Motor neuron (in vitro differentiated cells): ENCODE data around the gene APOL2. TPM values are rescaled to one million over a fixed set of nuclear protein-coding genes. Genes with fewer than 3 reads are reported as not detected.
"Not testable (repeated sequence)": the region's sequence is repeated elsewhere in the genome, so short reads cannot be mapped to it uniquely, and the experiment has no call there.

Experiments
- ATAC-seq, 8 experiments: fragments of 200-7000 bp; cut with Tn5 transposase; replicated peaks in 6 of 8; 2 replicates each; pipeline ENCODE4 v1.8.0; 2021; ENCODE audit warnings: mild to moderate bottlenecking in 8 of 8, moderate library complexity in 8 of 8
- H3K27ac ChIP-seq, 2 donors: fragments of 250-450 bp; sonication (Bioruptor Pico); 2 replicates each; pipeline ENCODE4 v1.9.0; 2021; ENCODE audit warnings: antibody characterized with exemption in 2 of 2, mild to moderate bottlenecking in 2 of 2, moderate library complexity in 1 of 2
- H3K4me1 ChIP-seq, 2 donors: fragments of 250-450 bp; sonication (Bioruptor Pico); replicated peaks in 1 of 2; 2 replicates each; pipeline ENCODE4 v1.6.1; 2021; ENCODE audit warnings: antibody characterized with exemption in 2 of 2, mild to moderate bottlenecking in 2 of 2, moderate library complexity in 1 of 2
- H3K4me3 ChIP-seq, 5 donors: fragments of 250-450 bp; sonication (Bioruptor Pico); 2 replicates each; pipeline ENCODE4 v1.9.0; 2021; ENCODE audit warnings: antibody characterized with exemption in 5 of 5, mild to moderate bottlenecking in 5 of 5, moderate library complexity in 4 of 5
- WGBS, 10 experiments: fragments of 450-650 bp; shearing (Covaris generic); methylation state at CpG; one replicate each; pipeline ENCODE4 v1.0.0; 2022; 5-methylcytosine and 5-hydroxymethylcytosine counted together
- in situ Hi-C, 9 experiments: fragments of 400-800 bp; cut with MboI; loops; one replicate each; pipeline ENCODE4 v1.15.0; 2021; ENCODE audit warnings: low sequenced_read_pairs in 9 of 9, low pct_unique_long_range_greater_than_20kb in 2 of 9; ENCODE audit not compliant: unreplicated experiment in 9 of 9
- total RNA-seq, 8 experiments: library from RNA; unstranded; fragments of 300-600 nt; gene quantifications; 2 replicates each; pipeline versions ENCODE4 v1.2.3 to v1.2.4, GENCODE V29; 2022

APOL2 gene
- total RNA-seq, 8 experiments from 2014 or later = 4.7 to 160 (median 27.8) TPM

- in situ Hi-C loops, H3K27ac ChIP-seq, ATAC-seq, H3K4me3 ChIP-seq: not testable (repeated sequence)
- H3K4me1 ChIP-seq = peaks cover 7 to 19% of the 10 kb centered on the region in 2 donors
- WGBS, 10 experiments = 47 to 80% (median 79%) methylated on average over 1 to 3 of the region's 5 CpGs; no CpG with 5 or more reads in 5 of the 10 experiments
These were observed 33.8 kb downstream of the APOL2 start for GRCh38 chr22:36205573-36205972.

DNA sequence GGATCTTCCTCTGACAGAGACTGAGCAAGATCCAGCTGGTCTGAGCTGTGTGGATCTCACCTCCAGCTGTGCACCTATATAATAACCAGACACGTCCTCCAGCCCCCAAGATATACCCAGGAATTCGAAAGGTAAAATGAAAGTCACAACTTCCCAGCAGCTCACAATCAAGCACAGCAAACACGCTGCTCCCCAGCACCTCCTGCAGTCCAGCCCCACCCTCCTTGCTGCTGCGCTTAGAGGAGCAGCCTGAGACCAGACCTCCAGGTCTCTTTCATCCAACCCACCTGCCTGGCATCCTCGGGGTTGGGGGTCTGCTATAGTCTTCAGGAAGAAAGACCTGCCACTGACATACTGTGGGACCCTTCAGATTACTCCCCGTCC, 34.7 kb downstream of the APOL2 start:
- peaks cover 7 to 19% of the 10 kb centered on the region in 2 donors for H3K4me1 ChIP-seq
- no peak overlapping the region for H3K4me3 ChIP-seq
- no peak for ATAC-seq
- no peak overlapping the region for H3K27ac ChIP-seq
- 45 to 68% (median 63%) methylated on average over 1 to 5 of the region's 6 CpGs; no CpG with 5 or more reads in 4 of the 10 experiments for WGBS, 10 experiments
- in situ Hi-C loops = no loop called here

- Histone ChIP-seq H3K4me3 (no peak overlapping the region), H3K4me1 (peaks cover 7 to 19% of the 10 kb centered on the region in 2 donors), H3K27ac (no peak overlapping the region)
- no peak for ATAC-seq
- 58 to 100% (median 70%) methylated on average over 1 to 7 of the region's 8 CpGs; no CpG with 5 or more reads in 3 of the 10 experiments for WGBS, 10 experiments
- in situ Hi-C loops = no loop called here
These were observed 35.2 kb downstream of the APOL2 start for GRCh38 chr22:36204001-36204631.

DNA sequence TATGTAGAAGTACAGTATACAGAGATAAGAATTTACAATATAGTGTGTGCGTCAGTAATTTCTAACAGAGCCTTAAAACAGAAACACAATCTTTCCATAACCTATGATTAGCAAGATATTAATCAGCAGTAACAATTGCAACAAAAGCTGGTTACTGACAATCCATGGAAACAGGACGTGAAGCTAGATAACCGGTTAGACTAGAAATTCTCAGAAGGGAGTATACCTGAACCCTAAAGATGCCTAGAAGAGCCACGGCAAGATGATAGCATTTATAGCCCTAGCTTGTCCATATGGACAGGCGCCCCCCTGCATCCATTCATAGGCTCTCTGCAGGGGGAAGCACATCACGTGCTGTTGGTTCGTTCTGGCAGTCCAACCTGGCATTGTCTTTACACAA, 35.9 kb downstream of the APOL2 start:
- H3K4me1 ChIP-seq = peaks cover 8 to 25% of the 10 kb centered on the region in 2 donors
- ATAC-seq, H3K27ac ChIP-seq, in situ Hi-C loops, H3K4me3 ChIP-seq: not testable (repeated sequence)
- WGBS, 10 experiments = 76 to 95% (median 82%) methylated on average over 2 to 7 of the region's 7 CpGs; no CpG with 5 or more reads in 5 of the 10 experiments

GRCh38 chr22:36202906-36203305, 36.4 kb downstream of the APOL2 start:
- peak in 6 of 8 experiments; percentile 16 to 71 (median 46) for ATAC-seq
- peaks cover 11 to 30% of the 10 kb centered on the region in 2 donors for H3K4me1 ChIP-seq
- WGBS, 10 experiments = 52 to 81% (median 68%) methylated on average over 2 to 7 of the region's 8 CpGs; no CpG with 5 or more reads in 5 of the 10 experiments
- H3K27ac ChIP-seq, in situ Hi-C loops, H3K4me3 ChIP-seq: not testable (repeated sequence)

GRCh38 chr22:36201630-36202319, 37.6 kb downstream of the APOL2 start, which contains the start of gene APOL4:
TSS of gene APOL4 (minus strand) at chr22:36201809. CDS start at chr22:36201734, 75 bp downstream.
- ATAC-seq = peak in 5 of 8 experiments; percentile 9 to 77 (median 55)
- in situ Hi-C loops = no loop called here
- no peak within 1 kb of the TSS for H3K4me3 ChIP-seq
- peaks cover 22 to 40% of the 10 kb centered on the region in 2 donors for H3K4me1 ChIP-seq
- 0 to 100% (median 79%) methylated on average over 1 to 6 of the region's 13 CpGs; no CpG with 5 or more reads in 4 of the 10 experiments for WGBS, 10 experiments
- no peak within 1 kb of the TSS for H3K27ac ChIP-seq

DNA sequence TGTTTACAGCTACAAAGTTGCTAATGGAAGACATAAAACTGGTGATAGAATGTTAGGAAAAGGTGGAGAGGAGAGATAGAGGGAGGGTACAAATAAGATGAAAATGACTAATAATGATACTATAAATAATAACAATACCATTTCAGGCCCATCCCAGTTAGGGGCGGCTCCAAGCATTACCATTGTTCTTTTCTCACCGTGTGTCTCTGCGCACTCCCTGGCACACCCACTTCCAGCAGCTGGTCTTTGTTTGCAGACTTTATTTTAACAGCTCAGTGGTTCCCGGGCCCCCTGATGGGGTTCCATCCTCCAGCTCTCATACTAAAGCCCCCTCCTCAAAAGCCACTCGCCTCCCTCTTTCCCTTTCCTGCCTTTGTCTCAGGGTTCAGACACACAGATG, 38.3 kb downstream of the APOL2 start:
- in situ Hi-C loops, H3K4me3 ChIP-seq, H3K27ac ChIP-seq: not testable (repeated sequence)
- peaks cover 30 to 48% of the 10 kb centered on the region in 2 donors for H3K4me1 ChIP-seq
- ATAC-seq = peak in 2 of 8 experiments; percentile 19 to 24
- WGBS, 10 experiments = no CpG with 5 or more reads among the region's 5 CpGs

- in situ Hi-C loops = loop anchor here in 1 of 9 experiments (10.0 kb wide), 1 partner anchor 76 kb away; no protein-coding TSS in a partner anchor
- H3K27ac ChIP-seq = no peak overlapping the region
- H3K4me3 ChIP-seq = no peak overlapping the region
- 80 to 100% (median 93%) methylated on average over 1 to 2 of the region's 5 CpGs; no CpG with 5 or more reads in 6 of the 10 experiments for WGBS, 10 experiments
- no peak for ATAC-seq
- H3K4me1 ChIP-seq = peaks cover 33 to 55% of the 10 kb centered on the region in 2 donors
These were observed 40.3 kb downstream of the APOL2 start for GRCh38 chr22:36199001-36199551.

GRCh38 chr22:36198536-36198935, 40.8 kb downstream of the APOL2 start:
- Histone ChIP-seq H3K4me1 (peaks cover 33 to 55% of the 10 kb centered on the region in 2 donors), H3K4me3 (no peak overlapping the region), H3K27ac (peak overlapping the region in 1 of 2 donors; percentile 85)
- ATAC-seq = no peak
- in situ Hi-C loops = loop anchor here in 1 of 9 experiments (10.0 kb wide), 1 partner anchor 76 kb away; no protein-coding TSS in a partner anchor
- WGBS, 10 experiments = 100% methylated on average over 1 of the region's 3 CpGs; no CpG with 5 or more reads in 6 of the 10 experiments

DNA sequence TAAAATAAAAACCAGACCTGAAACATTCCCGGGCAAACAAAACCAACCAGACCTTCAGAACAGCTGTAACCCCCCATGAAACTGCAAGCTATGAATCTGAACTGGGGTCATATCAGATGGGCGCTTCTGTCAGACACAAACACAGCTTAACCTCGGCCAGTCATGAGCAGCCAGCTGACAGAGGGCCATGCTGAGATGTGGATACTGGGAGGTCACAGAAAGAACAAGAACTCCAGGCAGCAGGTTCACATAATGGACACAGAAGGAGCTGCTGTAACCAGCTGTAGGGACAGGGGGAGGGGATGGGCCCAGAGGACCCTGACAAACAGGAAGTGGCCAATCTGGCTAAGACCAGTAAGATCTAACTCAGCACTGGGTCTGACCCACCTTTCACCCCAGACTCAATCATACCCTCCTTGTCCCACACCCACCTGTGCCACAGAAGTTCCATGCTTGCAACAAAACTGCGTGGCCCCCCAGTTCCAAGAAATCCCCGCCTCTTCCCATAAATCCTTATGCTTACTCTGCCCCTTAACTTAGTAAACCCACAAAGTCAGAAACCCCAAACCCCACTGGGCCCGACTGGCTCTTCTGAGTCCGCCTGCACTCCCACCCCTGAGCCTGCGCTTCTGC, 41.7 kb downstream of the APOL2 start:
- ATAC-seq = peak in 6 of 8 experiments; percentile 2 to 78 (median 71)
- peaks cover 26 to 50% of the 10 kb centered on the region in 2 donors for H3K4me1 ChIP-seq
- H3K27ac ChIP-seq = peak overlapping the region; percentile 61 to 85
- WGBS, 10 experiments = 0 to 93% (median 43%) methylated on average over 1 to 5 of the region's 8 CpGs; no CpG with 5 or more reads in 1 of the 10 experiments
- in situ Hi-C loops = loop anchor here in 1 of 9 experiments (10.0 kb wide), 1 partner anchor 77 kb away; no protein-coding TSS in a partner anchor
- no peak overlapping the region for H3K4me3 ChIP-seq

- Histone ChIP-seq H3K27ac (peak overlapping the region; percentile 61 to 85), H3K4me3 (no peak overlapping the region), H3K4me1 (peaks cover 26 to 44% of the 10 kb centered on the region in 2 donors)
- in situ Hi-C loops = loop anchor here in 1 of 9 experiments (10.0 kb wide), 1 partner anchor 78 kb away; no protein-coding TSS in a partner anchor
- WGBS, 10 experiments = 0 to 20% (median 4%) methylated on average over 1 to 3 of the region's 5 CpGs; no CpG with 5 or more reads in 7 of the 10 experiments
- peak; percentile 47 to 93 (median 88) for ATAC-seq
These were observed 42.3 kb downstream of the APOL2 start for GRCh38 chr22:36197065-36197440.
